Mammary epithelial cell (primary cell): ENCODE results near the gene TBATA.

Experiments
- EZH2 ChIP-seq: IDR thresholded peaks from 2 replicates; pipeline ENCODE4 v1.6.1; 2012; ENCODE audit warnings: low read length, inconsistent platforms, borderline replicate concordance
- TF ChIP-seq, protein P1 (sequence below), 2 donors: IDR thresholded peaks in 1 of 2; conservative IDR thresholded peaks in 1 of 2; 2 replicates each; pipeline ENCODE4 v1.5.1; 2011 to 2012; ENCODE audit warnings: inconsistent platforms in 2 of 2, low read length in 2 of 2, mild to moderate bottlenecking in 2 of 2, control low read depth in 1 of 2, low read depth in 1 of 2; ENCODE audit not compliant: insufficient read depth in 1 of 2; ENCODE audit errors: extremely low read depth in 1 of 2

- TF ChIP-seq, protein P1, sequence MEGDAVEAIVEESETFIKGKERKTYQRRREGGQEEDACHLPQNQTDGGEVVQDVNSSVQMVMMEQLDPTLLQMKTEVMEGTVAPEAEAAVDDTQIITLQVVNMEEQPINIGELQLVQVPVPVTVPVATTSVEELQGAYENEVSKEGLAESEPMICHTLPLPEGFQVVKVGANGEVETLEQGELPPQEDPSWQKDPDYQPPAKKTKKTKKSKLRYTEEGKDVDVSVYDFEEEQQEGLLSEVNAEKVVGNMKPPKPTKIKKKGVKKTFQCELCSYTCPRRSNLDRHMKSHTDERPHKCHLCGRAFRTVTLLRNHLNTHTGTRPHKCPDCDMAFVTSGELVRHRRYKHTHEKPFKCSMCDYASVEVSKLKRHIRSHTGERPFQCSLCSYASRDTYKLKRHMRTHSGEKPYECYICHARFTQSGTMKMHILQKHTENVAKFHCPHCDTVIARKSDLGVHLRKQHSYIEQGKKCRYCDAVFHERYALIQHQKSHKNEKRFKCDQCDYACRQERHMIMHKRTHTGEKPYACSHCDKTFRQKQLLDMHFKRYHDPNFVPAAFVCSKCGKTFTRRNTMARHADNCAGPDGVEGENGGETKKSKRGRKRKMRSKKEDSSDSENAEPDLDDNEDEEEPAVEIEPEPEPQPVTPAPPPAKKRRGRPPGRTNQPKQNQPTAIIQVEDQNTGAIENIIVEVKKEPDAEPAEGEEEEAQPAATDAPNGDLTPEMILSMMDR (conservative IDR thresholded peaks at IDR 0.05 in 1 of 2, IDR thresholded peaks at IDR 0.05 in 1 of 2; ENCODE audit: extremely low read depth in 1 of 2, insufficient read depth in 1 of 2, low read depth in 1 of 2, low read length in 2 of 2), result no peak
- no peak for TF ChIP-seq EZH2
Observed at GRCh38 chr10:70781461-70782051, 3.6 kb downstream of the TBATA start.
